ENCODE data around the gene DSCAML1.

Gene DSCAML1

GRCh38 chr11:117716521-117717440 is 80.2 kb downstream of the DSCAML1 start:
- TF ChIP-seq, protein P1, sequence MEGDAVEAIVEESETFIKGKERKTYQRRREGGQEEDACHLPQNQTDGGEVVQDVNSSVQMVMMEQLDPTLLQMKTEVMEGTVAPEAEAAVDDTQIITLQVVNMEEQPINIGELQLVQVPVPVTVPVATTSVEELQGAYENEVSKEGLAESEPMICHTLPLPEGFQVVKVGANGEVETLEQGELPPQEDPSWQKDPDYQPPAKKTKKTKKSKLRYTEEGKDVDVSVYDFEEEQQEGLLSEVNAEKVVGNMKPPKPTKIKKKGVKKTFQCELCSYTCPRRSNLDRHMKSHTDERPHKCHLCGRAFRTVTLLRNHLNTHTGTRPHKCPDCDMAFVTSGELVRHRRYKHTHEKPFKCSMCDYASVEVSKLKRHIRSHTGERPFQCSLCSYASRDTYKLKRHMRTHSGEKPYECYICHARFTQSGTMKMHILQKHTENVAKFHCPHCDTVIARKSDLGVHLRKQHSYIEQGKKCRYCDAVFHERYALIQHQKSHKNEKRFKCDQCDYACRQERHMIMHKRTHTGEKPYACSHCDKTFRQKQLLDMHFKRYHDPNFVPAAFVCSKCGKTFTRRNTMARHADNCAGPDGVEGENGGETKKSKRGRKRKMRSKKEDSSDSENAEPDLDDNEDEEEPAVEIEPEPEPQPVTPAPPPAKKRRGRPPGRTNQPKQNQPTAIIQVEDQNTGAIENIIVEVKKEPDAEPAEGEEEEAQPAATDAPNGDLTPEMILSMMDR (IDR thresholded peaks at IDR 0.05; ENCODE audit: insufficient read depth, low read depth, low read length, missing control alignments): no peak
- no peak overlapping the region for H3K4me3 ChIP-seq (ENCODE audit: low read depth, low read length)
- no peak for DNase-seq (ENCODE audit: low read depth)

DNA sequence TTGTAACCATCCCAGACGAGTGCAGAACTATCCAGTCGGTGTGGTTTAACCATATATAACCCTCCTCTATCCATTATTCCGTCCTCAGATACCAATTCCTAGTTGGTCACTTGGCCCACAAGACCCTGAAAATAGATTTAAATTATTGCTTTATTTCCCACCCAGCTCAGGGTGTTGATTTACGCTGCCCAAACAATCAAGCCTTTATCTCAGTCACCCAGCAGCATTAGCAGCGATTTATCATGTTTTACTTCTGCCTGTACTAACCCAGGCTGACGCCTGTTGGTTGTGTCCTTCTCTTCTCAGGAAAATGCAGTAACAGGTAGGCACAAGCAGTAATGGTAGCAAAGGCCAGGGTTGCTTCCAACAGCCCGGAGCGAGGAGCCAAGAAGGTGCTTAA is 81.2 kb downstream of the DSCAML1 start:
- DNase-seq (ENCODE audit: low read depth): no peak
- no peak overlapping the region for H3K4me3 ChIP-seq (ENCODE audit: low read depth, low read length)
- TF ChIP-seq, protein P1 (IDR thresholded peaks at IDR 0.05; ENCODE audit: insufficient read depth, low read depth, low read length, missing control alignments): no peak

- TF ChIP-seq, protein P1 (IDR thresholded peaks at IDR 0.05; ENCODE audit: insufficient read depth, low read depth, low read length, missing control alignments): no peak
- no peak overlapping the region for H3K4me3 ChIP-seq (ENCODE audit: low read depth, low read length)
- peak; percentile 22 for DNase-seq (ENCODE audit: low read depth)
Measured at GRCh38 chr11:117713538-117713991, 83.5 kb downstream of the DSCAML1 start.

- no peak for DNase-seq (ENCODE audit: low read depth)
- TF ChIP-seq, protein P1 (IDR thresholded peaks at IDR 0.05; ENCODE audit: insufficient read depth, low read depth, low read length, missing control alignments): no peak
- no peak overlapping the region for H3K4me3 ChIP-seq (ENCODE audit: low read depth, low read length)
Measured at GRCh38 chr11:117712530-117712929, 84.5 kb downstream of the DSCAML1 start.

GRCh38 chr11:117711331-117711730 is 85.7 kb downstream of the DSCAML1 start:
- no peak for DNase-seq (ENCODE audit: low read depth)
- H3K4me3 ChIP-seq (ENCODE audit: low read depth, low read length): no peak overlapping the region
- TF ChIP-seq, protein P1 (IDR thresholded peaks at IDR 0.05; ENCODE audit: insufficient read depth, low read depth, low read length, missing control alignments): no peak

DNA sequence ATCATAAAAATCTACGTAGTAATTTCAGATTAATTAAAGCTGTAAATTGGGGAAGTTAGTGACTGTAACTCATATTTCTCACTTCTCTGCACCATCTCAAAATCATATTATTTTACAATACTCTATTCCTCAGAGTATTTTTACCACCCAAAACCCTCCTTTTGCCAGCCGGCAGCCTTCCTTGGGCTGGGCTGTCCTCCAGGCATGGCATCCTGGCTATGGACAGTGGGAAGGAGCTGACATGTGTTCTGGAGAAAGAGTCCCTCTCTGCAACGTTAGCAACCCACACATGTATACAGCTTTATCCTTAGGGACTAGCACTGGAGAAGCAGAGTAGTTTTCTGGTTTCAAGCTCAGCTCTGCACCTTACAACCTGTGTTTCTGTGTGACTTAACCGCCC is 86.8 kb downstream of the DSCAML1 start:
- H3K4me3 ChIP-seq (ENCODE audit: low read depth, low read length): no peak overlapping the region
- no peak for DNase-seq (ENCODE audit: low read depth)
- TF ChIP-seq, protein P1 (IDR thresholded peaks at IDR 0.05; ENCODE audit: insufficient read depth, low read depth, low read length, missing control alignments): no peak

Data from GM12865 (cell line).